ENCODE data around the gene TEX26.

- TF ChIP-seq TAF1 (IDR thresholded peaks at IDR 0.05; ENCODE audit: low read depth) (no peak), NFIC (IDR thresholded peaks at IDR 0.05) (no peak), ZBTB7A (IDR thresholded peaks at IDR 0.05; ENCODE audit: low read depth) (no peak), EGR1 (IDR thresholded peaks at IDR 0.05) (no peak), TCF12 (IDR thresholded peaks at IDR 0.05; ENCODE audit: low read depth) (no peak), MAX (IDR thresholded peaks at IDR 0.05) (no peak), YY1 (IDR thresholded peaks at IDR 0.05; ENCODE audit: low read depth) (no peak), RAD21 (IDR thresholded peaks at IDR 0.05; ENCODE audit: low read depth) (no peak), EP300 (IDR thresholded peaks at IDR 0.05; ENCODE audit: borderline replicate concordance) (no peak), USF1 (IDR thresholded peaks at IDR 0.05) (no peak)
- TF ChIP-seq, protein P1, sequence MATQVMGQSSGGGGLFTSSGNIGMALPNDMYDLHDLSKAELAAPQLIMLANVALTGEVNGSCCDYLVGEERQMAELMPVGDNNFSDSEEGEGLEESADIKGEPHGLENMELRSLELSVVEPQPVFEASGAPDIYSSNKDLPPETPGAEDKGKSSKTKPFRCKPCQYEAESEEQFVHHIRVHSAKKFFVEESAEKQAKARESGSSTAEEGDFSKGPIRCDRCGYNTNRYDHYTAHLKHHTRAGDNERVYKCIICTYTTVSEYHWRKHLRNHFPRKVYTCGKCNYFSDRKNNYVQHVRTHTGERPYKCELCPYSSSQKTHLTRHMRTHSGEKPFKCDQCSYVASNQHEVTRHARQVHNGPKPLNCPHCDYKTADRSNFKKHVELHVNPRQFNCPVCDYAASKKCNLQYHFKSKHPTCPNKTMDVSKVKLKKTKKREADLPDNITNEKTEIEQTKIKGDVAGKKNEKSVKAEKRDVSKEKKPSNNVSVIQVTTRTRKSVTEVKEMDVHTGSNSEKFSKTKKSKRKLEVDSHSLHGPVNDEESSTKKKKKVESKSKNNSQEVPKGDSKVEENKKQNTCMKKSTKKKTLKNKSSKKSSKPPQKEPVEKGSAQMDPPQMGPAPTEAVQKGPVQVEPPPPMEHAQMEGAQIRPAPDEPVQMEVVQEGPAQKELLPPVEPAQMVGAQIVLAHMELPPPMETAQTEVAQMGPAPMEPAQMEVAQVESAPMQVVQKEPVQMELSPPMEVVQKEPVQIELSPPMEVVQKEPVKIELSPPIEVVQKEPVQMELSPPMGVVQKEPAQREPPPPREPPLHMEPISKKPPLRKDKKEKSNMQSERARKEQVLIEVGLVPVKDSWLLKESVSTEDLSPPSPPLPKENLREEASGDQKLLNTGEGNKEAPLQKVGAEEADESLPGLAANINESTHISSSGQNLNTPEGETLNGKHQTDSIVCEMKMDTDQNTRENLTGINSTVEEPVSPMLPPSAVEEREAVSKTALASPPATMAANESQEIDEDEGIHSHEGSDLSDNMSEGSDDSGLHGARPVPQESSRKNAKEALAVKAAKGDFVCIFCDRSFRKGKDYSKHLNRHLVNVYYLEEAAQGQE (IDR thresholded peaks at IDR 0.05; ENCODE audit: low read depth): no peak
These were observed 65.2 kb downstream of the TEX26 start for GRCh38 chr13:30997697-30998096.

Data from Ishikawa (cell line).